BE2C (cell line): ENCODE data around the gene PDGFC.

ENCODE experiments used
- DNase-seq: peaks from one replicate; pipeline ENCODE4 v3.0.0-alpha.2; 2020
- H3K27me3 ChIP-seq: fragments of 250-450 bp; sonication (Bioruptor Pico); 2 replicates; pipeline ENCODE4 v1.5.1; 2020; ENCODE audit warnings: mild to moderate bottlenecking
- H3K36me3 ChIP-seq: fragments of 250-450 bp; sonication (Bioruptor Pico); 2 replicates; pipeline ENCODE4 v1.5.1; 2020; ENCODE audit warnings: mild to moderate bottlenecking
- H3K4me1 ChIP-seq: fragments of 250-450 bp; sonication (Bioruptor Pico); 2 replicates; pipeline ENCODE4 v1.5.1; 2020
- H3K4me3 ChIP-seq: 2 replicates; pipeline ENCODE4 v1.5.1; 2011; ENCODE audit warnings: low read depth, low read length
- H3K9me3 ChIP-seq: fragments of 250-450 bp; sonication (Bioruptor Pico); 2 replicates; pipeline ENCODE4 v1.5.1; 2020
- CTCF ChIP-seq: IDR thresholded peaks from 2 replicates; pipeline ENCODE4 v1.5.1; 2012; ENCODE audit warnings: mild to moderate bottlenecking, low read depth, low read length

The PDGFC gene

GRCh38 chr4:156945532-156945931, 26.1 kb downstream of the PDGFC start:
- H3K9me3 ChIP-seq = no peaks in the 10 kb centered on the region
- no peaks in the 10 kb centered on the region for H3K27me3 ChIP-seq
- no peak overlapping the region for H3K4me3 ChIP-seq
- no peaks in the 10 kb centered on the region for H3K36me3 ChIP-seq
- no peaks in the 10 kb centered on the region for H3K4me1 ChIP-seq
- DNase-seq = no peak
- TF ChIP-seq CTCF = no peak

- H3K4me3 ChIP-seq = no peak overlapping the region
- no peaks in the 10 kb centered on the region for H3K27me3 ChIP-seq
- TF ChIP-seq CTCF = no peak
- H3K9me3 ChIP-seq = no peaks in the 10 kb centered on the region
- no peaks in the 10 kb centered on the region for H3K4me1 ChIP-seq
- H3K36me3 ChIP-seq = no peaks in the 10 kb centered on the region
- DNase-seq = no peak
Observed at GRCh38 chr4:156942991-156943390, 28.6 kb downstream of the PDGFC start.

GRCh38 chr4:156941940-156942548, 29.6 kb downstream of the PDGFC start:
- DNase-seq = no peak
- H3K4me1 ChIP-seq = no peaks in the 10 kb centered on the region
- no peak for TF ChIP-seq CTCF

GRCh38 chr4:156939801-156940200, 31.8 kb downstream of the PDGFC start:
- no peak for TF ChIP-seq CTCF
- DNase-seq = no peak
- Histone ChIP-seq H3K36me3 (no peaks in the 10 kb centered on the region), H3K27me3 (no peaks in the 10 kb centered on the region), H3K4me3 (no peak overlapping the region), H3K9me3 (no peaks in the 10 kb centered on the region), H3K4me1 (no peaks in the 10 kb centered on the region)

More at GRCh38 chr4:156941940-156942548, 29.6 kb downstream of the PDGFC start:
- Histone ChIP-seq H3K4me3 (no peak overlapping the region), H3K36me3 (no peaks in the 10 kb centered on the region), H3K9me3 (no peaks in the 10 kb centered on the region), H3K27me3 (no peaks in the 10 kb centered on the region)

- H3K9me3 ChIP-seq = no peaks in the 10 kb centered on the region
- H3K4me1 ChIP-seq = no peaks in the 10 kb centered on the region
- H3K4me3 ChIP-seq = no peak overlapping the region
- no peak for DNase-seq
- no peak for TF ChIP-seq CTCF
- H3K36me3 ChIP-seq = no peaks in the 10 kb centered on the region
- no peaks in the 10 kb centered on the region for H3K27me3 ChIP-seq
Observed at GRCh38 chr4:156939139-156939538, 32.5 kb downstream of the PDGFC start.

GRCh38 chr4:156934259-156934635, 37.4 kb downstream of the PDGFC start:
- Histone ChIP-seq H3K4me1 (no peaks in the 10 kb centered on the region), H3K36me3 (no peaks in the 10 kb centered on the region), H3K4me3 (no peak overlapping the region), H3K27me3 (no peaks in the 10 kb centered on the region), H3K9me3 (no peaks in the 10 kb centered on the region)
- no peak for TF ChIP-seq CTCF
- no peak for DNase-seq
